A549 (cell line): ENCODE measurements around the gene NEURL1. TPM values are rescaled to one million over a fixed set of nuclear protein-coding genes. Genes with fewer than 3 reads are reported as not detected.
"Not testable (repeated sequence)": the region's sequence is repeated elsewhere in the genome, so short reads cannot be mapped to it uniquely, and the experiment has no call there.

Source experiments
- ATAC-seq, 2 experiments: fragments of 200-7000 bp in 1 of 2; fragments of >200 bp in 1 of 2; cut with Nextera tagmentation in 1 of 2; cut with Tn5 transposase in 1 of 2; 3 replicates each; pipeline versions ENCODE4 v1.8.0 to v1.9.1; 2018 to 2020; ENCODE audit warnings: mild to moderate bottlenecking in 1 of 2, moderate library complexity in 1 of 2
- CTCF ChIA-PET: fragments of 300-600 bp; sonication (Branson Sonifier 250); formaldehyde crosslinking; extraction: SDS; loops from one replicate; lab custom pipeline; 2021; ENCODE audit warnings: antibody characterized with exemption, inconsistent platforms; lab: Yijun Ruan, JAX
- POLR2A ChIA-PET: fragments of 350-600 bp; formaldehyde crosslinking; extraction: SDS; loops from one replicate; lab custom pipeline; 2021; ENCODE audit warnings: antibody characterized with exemption, inconsistent platforms; lab: Yijun Ruan, JAX
- DNase-seq, 2 experiments: peaks; one replicate each; pipeline versions ENCODE4 v3.0.0 to v3.0.0-alpha.2; 2011 to 2016; ENCODE audit warnings: low read depth in 1 of 2, low spot score in 1 of 2
- FAIRE-seq: peaks from 2 replicates; lab custom pipeline; 2011; peaks lifted over from hg19 to GRCh38; lab: Jason Lieb, UNC
- H3K27ac ChIP-seq, 2 experiments: fragments of >200 bp; sonication (Bioruptor Twin); formaldehyde crosslinking; 3 replicates each; pipeline ENCODE4 v1.5.1; 2016 to 2017
- H3K4me1 ChIP-seq: fragments of >200 bp; sonication (Bioruptor Twin); formaldehyde crosslinking; 3 replicates; pipeline ENCODE4 v1.6.1; 2016
- H3K4me2 ChIP-seq: fragments of >200 bp; sonication (Bioruptor Twin); formaldehyde crosslinking; 3 replicates; pipeline ENCODE4 v1.6.1; 2016
- H3K4me3 ChIP-seq: fragments of >200 bp; sonication (Bioruptor Twin); formaldehyde crosslinking; 3 replicates; pipeline ENCODE4 v1.5.1; 2016
- H3K9me3 ChIP-seq: fragments of >200 bp; sonication (Bioruptor Twin); formaldehyde crosslinking; 3 replicates; pipeline ENCODE4 v1.6.1; 2016
- ATOH8 ChIP-seq: fragments of 250-450 bp; sonication (Bioruptor Pico); IDR thresholded peaks from 2 replicates; pipeline ENCODE4 v1.5.0; 2020; ENCODE audit warnings: low read depth, mild to moderate bottlenecking, moderate library complexity
- BCL3 ChIP-seq: fragments of >200 bp; sonication (Bioruptor Twin); formaldehyde crosslinking; IDR thresholded peaks from 3 replicates; pipeline ENCODE4 v1.6.1; 2016
- BHLHE40 ChIP-seq: IDR thresholded peaks from 2 replicates; pipeline ENCODE4 v1.6.1; 2012; ENCODE audit warnings: low read depth, low read length, inconsistent platforms
- CBX8 ChIP-seq: fragments of 200-600 bp; sonication (generic); IDR thresholded peaks from 2 replicates; pipeline ENCODE4 v1.6.1; 2016
- CHD4 ChIP-seq: fragments of 200-600 bp; sonication (generic); IDR thresholded peaks from 2 replicates; pipeline ENCODE4 v1.6.1; 2016; ENCODE audit warnings: antibody characterized with exemption, mild to moderate bottlenecking, borderline replicate concordance
- CTCF ChIP-seq: fragments of >200 bp; sonication (Bioruptor Twin); formaldehyde crosslinking; IDR thresholded peaks from 3 replicates; pipeline ENCODE4 v1.5.1; 2016
- ELK1 ChIP-seq: fragments of 150-350 bp; IDR thresholded peaks from 2 replicates; pipeline ENCODE4 v1.6.1; 2014; ENCODE audit warnings: low read depth, mild to moderate bottlenecking, low read length
- FOSB ChIP-seq: fragments of 250-450 bp; sonication (Bioruptor Pico); IDR thresholded peaks from 2 replicates; pipeline ENCODE4 v1.5.0; 2020; ENCODE audit warnings: mild to moderate bottlenecking, moderate library complexity
- HDAC2 ChIP-seq: fragments of 200-600 bp; sonication (generic); IDR thresholded peaks from 2 replicates; pipeline ENCODE4 v1.6.1; 2016
- HOXA7 ChIP-seq: fragments of 250-450 bp; sonication (Bioruptor Pico); IDR thresholded peaks from 2 replicates; pipeline ENCODE4 v1.5.0; 2020; ENCODE audit warnings: mild to moderate bottlenecking, moderate library complexity
- KDM1A ChIP-seq: fragments of 200-600 bp; sonication (generic); IDR thresholded peaks from 2 replicates; pipeline ENCODE4 v1.6.1; 2016; ENCODE audit warnings: low read depth, mild to moderate bottlenecking
- MAZ ChIP-seq: fragments of 150-350 bp; IDR thresholded peaks from 2 replicates; pipeline ENCODE4 v1.6.1; 2014; ENCODE audit warnings: antibody characterized with exemption, low read depth, low read length, borderline replicate concordance
- MYC ChIP-seq: IDR thresholded peaks from 2 replicates; pipeline ENCODE4 v1.6.1; 2012; ENCODE audit warnings: mild to moderate bottlenecking, inconsistent platforms, low read length, improper control_type of control experiment, borderline replicate concordance
- NFE2L2 ChIP-seq: fragments of 150-350 bp; conservative IDR thresholded peaks from 2 replicates; pipeline ENCODE4 v1.6.1; 2014; ENCODE audit warnings: low read length
- NR3C1 ChIP-seq: fragments of >200 bp; sonication (Bioruptor Twin); formaldehyde crosslinking; IDR thresholded peaks from 3 replicates; pipeline ENCODE4 v1.6.1; 2017
- RAD21 ChIP-seq, 2 experiments: fragments of >200 bp in 1 of 2; sonication (Bioruptor Twin) in 1 of 2; formaldehyde crosslinking in 1 of 2; IDR thresholded peaks in 1 of 2; conservative IDR thresholded peaks in 1 of 2; 2 replicates in 1 of 2; 3 replicates in 1 of 2; pipeline ENCODE4 v1.6.1; 2012 to 2018; ENCODE audit warnings: inconsistent platforms in 1 of 2
- RCOR1 ChIP-seq: fragments of 150-350 bp; IDR thresholded peaks from 2 replicates; pipeline ENCODE4 v1.6.1; 2014; ENCODE audit warnings: antibody characterized with exemption, low read length, low read depth
- REST ChIP-seq: fragments of 200-600 bp; sonication (generic); IDR thresholded peaks from 2 replicates; pipeline ENCODE4 v1.6.1; 2016; ENCODE audit warnings: antibody characterized with exemption, mild to moderate bottlenecking, moderate library complexity
- TP53 ChIP-seq: fragments of 250-450 bp; sonication (Bioruptor Pico); IDR thresholded peaks from 2 replicates; pipeline ENCODE4 v1.5.0; 2021; ENCODE audit warnings: mild to moderate bottlenecking, moderate library complexity
- WGBS: methylation state at CpG from one replicate; pipeline ENCODE4 v1.1.6; 2017; ENCODE audit errors: missing lambda C conversion rate; 5-methylcytosine and 5-hydroxymethylcytosine counted together
- polyA plus RNA-seq, 4 experiments: library from polyadenylated mRNA; depleted of rRNA in 3 of 4; stranded (reverse); fragments of >200 nt; fragmentation: RNase III in 1 of 4; extraction: RNeasy Plus Mini Kit Qiagen cat#74134 plus additional on column Dnase treatment in 1 of 4; gene quantifications; 2 replicates in 3 of 4; 3 replicates in 1 of 4; pipeline ENCODE4 v1.2.3, GENCODE V29; 2011 to 2017
- TF ChIP-seq, protein P1 (sequence below): fragments of 450-650 bp; IDR thresholded peaks from 2 replicates; pipeline ENCODE4 v1.6.1; 2014; ENCODE audit warnings: antibody characterized with exemption

The NEURL1 gene
- polyA plus RNA-seq, 2 of the 4 experiments (the other 2 are of a cell fraction): 0.06 to 0.37 TPM

GRCh38 chr10:103486635-103487409 is 6.7 kb upstream of the NEURL1 start:
- ATAC-seq, DNase-seq, H3K4me1 ChIP-seq, H3K27ac ChIP-seq, H3K4me3 ChIP-seq, FAIRE-seq, H3K9me3 ChIP-seq, H3K4me2 ChIP-seq: not testable (repeated sequence)
- whole genome bisulfite sequencing: 60% methylated on average over 8 of the region's 8 CpGs
- CTCF ChIA-PET: interaction anchor here (0.6 to 5.0 kb wide), 22 partner anchors 7 to 569 kb away, joined by 3 to 51 read pairs (median 6); partner anchors contain the start of genes CALHM2, CNNM2 and NEURL1
- POLR2A ChIA-PET: interaction anchor here (0.6 kb wide), 1 partner anchor 86 kb away, joined by 3 read pairs; no protein-coding TSS in a partner anchor

GRCh38 chr10:103487410-103487708 is 6.1 kb upstream of the NEURL1 start:
- peaks cover 7% of the 10 kb centered on the region for H3K4me1 ChIP-seq
- TF ChIP-seq CHD4 (no peak), KDM1A (no peak), MYC (no peak), HOXA7 (CRISPR knock-in tag) (no peak), HDAC2 (no peak), BHLHE40 (no peak), ATOH8 (no peak), NFE2L2 (no peak), CTCF (no peak), NR3C1 (no peak), RCOR1 (no peak), RAD21 (conservative IDR thresholded peaks at IDR 0.05 in 1 of 2, IDR thresholded peaks at IDR 0.05 in 1 of 2) (no peak), BCL3 (no peak), CBX8 (no peak), FOSB (CRISPR knock-in tag) (no peak), REST (no peak), MAZ (no peak), TP53 (CRISPR knock-in tag) (no peak), ELK1 (no peak)
- TF ChIP-seq, protein P1, sequence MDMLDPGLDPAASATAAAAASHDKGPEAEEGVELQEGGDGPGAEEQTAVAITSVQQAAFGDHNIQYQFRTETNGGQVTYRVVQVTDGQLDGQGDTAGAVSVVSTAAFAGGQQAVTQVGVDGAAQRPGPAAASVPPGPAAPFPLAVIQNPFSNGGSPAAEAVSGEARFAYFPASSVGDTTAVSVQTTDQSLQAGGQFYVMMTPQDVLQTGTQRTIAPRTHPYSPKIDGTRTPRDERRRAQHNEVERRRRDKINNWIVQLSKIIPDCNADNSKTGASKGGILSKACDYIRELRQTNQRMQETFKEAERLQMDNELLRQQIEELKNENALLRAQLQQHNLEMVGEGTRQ: no peak
- CTCF ChIA-PET: interaction anchor here (1.6 to 5.0 kb wide), 4 partner anchors 13 to 94 kb away, joined by 3 to 51 read pairs (median 16); no protein-coding TSS in a partner anchor
- H3K4me3 ChIP-seq: no peak overlapping the region
- H3K4me2 ChIP-seq: no peak overlapping the region
- H3K27ac ChIP-seq: no peak overlapping the region
- WGBS: 88% methylated on average over 2 of the region's 2 CpGs
- ATAC-seq (no peak), DNase-seq (no peak), FAIRE-seq (no peak)
- POLR2A ChIA-PET: no interaction called here
- H3K9me3 ChIP-seq: no peaks in the 10 kb centered on the region
